ENCODE results near the gene LRMDA.

The LRMDA gene

GRCh38 chr10:76155961-76156360 lies 724.5 kb downstream of the LRMDA start:
- no peak for DNase-seq

DNA sequence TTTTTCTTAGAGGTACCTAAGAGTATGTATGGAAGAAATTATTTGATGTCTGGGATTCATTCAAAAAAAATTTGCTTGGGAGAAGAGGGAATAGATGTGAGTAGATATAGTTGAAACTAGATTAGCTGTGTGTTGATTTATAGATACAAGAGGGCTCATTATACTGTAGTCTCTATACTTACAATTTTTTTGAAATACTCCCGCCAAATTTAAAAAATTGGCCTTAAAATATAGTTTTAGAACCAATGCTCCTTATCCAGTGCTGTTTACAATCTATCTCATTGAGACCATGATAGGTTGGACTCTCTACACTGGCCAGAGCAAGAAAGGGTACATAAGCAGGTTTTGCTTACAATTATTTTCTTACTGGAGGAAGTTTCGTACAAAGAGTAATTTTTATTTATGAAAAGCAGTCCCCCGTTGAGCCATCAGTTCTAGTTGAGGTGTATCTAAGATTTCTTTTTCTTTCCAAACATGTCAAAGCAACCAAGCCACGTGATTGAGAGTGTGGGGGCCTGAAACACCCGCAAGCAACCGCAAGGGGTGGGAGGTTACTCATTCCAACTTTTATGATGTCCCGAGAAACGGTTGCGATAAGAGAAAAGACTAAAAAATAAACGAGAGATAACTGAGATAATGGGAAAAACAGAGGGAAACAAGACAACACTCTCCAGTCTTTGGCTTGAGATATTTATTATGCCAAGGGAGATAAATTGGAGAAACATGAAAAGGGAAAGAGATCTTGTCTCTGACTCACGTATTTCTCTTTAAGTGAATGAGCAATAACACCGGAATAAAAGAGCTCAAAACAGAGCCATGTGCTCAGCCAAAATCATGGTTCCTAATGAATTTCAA lies 729.2 kb downstream of the LRMDA start:
- DNase-seq, result no peak

GRCh38 chr10:76161301-76161582 lies 729.8 kb downstream of the LRMDA start:
- no peak for DNase-seq

GRCh38 chr10:76168437-76168836 lies 737.0 kb downstream of the LRMDA start:
- no peak for DNase-seq

DNA sequence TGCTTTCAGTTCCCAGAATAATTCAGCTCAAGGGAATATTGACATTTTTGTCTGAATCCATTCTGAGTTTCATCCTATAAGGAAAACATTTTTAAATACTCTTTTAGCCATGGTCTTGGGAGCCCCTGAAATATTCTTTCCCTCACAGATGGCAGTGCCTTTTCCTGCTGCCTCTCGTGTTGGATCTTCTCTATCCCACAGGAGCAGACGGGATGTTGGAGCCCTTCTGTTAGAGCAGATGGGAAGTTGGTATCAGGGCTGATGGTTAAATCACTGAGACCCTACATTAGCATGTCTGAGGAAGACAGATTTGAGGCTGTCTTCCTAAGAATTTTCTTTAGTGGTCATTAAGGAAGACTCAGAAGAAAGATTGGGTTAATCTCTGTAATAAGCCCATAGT lies 737.8 kb downstream of the LRMDA start:
- DNase-seq, result no peak

GRCh38 chr10:76172020-76172419 lies 740.6 kb downstream of the LRMDA start:
- DNase-seq, result no peak

DNA sequence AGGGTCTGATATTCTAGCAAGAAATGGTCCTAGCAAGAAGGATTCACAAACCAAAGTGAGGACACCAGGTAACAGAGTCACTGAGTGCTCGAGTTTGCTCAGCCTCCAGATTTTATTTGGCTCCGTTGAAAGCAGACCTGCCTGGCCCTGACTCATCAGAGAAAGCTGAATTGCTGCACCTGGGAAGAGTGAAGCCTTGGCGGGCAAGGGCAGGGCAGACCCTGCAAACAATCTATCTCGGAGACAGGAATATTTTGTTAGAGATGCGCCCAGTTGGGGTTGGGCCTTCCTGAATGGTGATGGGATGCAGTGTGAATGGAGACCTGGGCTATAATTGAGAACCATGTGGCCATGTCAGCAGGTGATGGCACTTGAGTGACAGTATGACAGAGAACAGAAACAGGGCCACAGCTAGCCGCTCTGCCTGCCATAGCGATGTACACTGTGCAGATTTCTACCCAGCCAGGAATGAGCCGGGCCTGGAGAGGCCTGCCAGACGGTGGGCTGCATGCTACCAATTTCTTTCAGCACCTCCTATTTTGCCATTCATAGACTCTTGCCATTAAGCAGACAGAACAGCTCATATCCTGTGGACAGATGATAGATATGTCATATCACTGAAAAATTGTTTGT lies 744.2 kb downstream of the LRMDA start:
- no peak for DNase-seq

GRCh38 chr10:76176166-76176550 lies 744.7 kb downstream of the LRMDA start:
- no peak for DNase-seq

GRCh38 chr10:76177936-76178335 lies 746.5 kb downstream of the LRMDA start:
- no peak for DNase-seq

GRCh38 chr10:76178532-76179292 lies 747.3 kb downstream of the LRMDA start:
- DNase-seq, result no peak

DNA sequence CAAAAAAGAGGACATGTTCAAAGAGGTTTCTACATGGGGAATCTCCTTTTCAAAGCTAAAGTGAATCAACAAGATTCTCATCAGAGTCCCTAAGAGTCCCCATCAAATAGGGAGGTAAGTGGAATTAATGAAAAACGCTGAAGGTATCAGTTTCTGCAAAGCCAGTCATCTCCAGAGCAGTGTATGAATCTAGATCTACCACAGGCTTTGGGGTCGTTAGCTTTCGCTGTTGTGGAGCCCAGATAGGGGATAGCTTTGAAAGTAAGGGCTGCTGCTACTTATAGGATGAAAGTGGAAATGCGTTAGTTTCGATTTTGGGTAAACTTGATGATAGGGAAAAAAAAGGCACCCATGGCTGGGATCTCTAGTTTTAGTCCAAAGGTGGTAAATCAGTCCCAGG lies 748.4 kb downstream of the LRMDA start:
- DNase-seq, result no peak

DNA sequence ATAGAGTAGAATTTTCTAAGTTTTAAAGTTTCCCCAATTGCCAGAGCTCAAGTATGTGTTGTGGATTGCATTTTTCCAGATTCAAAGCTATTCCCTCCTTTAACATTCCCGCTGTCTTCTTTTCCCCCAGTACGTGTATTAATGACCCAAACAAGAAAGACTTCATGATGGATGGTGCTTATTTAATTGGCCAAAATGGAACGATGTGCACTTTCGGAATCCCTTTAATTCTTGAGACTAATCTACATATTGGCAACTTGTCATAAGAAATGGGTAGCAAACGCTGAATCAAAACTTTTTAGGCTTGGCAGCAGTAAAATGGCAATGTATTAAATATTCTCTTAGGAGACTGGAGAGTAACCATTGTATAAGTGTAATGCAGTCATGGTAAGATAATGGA lies 753.2 kb downstream of the LRMDA start:
- no peak for DNase-seq

GRCh38 chr10:76185471-76186301 lies 754.3 kb downstream of the LRMDA start:
- DNase-seq, result no peak

DNA sequence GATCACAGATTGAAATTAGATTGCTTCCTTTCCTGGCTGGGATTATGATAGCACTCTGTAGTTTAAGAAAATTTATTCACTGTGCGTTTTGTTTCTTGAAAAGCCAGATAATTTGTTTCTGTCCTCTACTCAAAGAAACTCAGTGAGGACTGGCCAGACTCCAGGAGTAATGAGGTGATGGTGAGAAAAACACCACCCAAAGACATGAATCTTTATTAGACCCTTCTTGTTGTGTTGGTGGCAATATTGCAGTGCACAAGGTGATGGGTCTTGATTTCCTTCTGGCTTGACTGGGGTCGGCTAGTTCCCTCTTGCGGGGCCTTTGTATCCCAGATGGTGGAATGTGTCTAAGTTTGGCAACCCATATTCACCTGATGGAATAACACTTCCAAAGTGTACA lies 756.8 kb downstream of the LRMDA start:
- DNase-seq, result no peak

GRCh38 chr10:76190634-76191270 lies 759.3 kb downstream of the LRMDA start:
- no peak for DNase-seq

GRCh38 chr10:76191336-76191735 lies 759.9 kb downstream of the LRMDA start:
- no peak for DNase-seq

- DNase-seq, result no peak
Measured at GRCh38 chr10:76192151-76192550, 760.7 kb downstream of the LRMDA start.

- no peak for DNase-seq
Measured at GRCh38 chr10:76192694-76193320, 761.4 kb downstream of the LRMDA start.

DNA sequence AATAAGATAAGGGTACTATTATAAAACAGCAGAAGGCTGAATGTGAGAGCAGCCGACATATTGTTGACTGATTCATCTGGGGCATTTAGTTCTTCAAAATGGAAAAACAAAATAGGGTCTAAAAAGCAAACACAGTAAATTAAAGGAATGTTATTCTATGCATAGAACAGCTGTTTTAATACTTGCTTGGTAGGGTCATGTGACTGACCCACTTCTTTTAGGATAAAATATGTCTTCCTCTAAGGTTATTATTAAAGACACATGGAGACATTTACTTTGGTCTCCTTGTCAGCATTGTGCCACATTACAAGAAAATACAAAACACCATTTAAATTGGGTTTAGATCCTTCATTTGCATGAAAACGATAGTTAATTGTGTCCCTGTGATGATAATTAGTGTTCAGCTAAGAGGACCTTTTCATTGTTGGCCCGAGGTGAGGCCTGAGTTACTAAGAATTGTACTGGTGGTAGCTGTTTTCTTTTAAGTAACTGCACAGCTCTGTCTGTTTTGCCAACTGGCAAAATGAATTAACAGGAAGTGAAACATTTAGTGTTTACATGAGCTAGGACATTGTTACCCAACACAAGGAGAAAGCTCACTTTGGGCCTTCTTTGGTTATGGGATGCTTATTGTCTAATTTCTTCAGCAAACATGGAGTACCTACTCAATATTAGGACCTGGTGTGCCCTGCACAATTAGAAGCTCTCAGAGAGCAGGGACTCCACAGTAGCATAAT lies 764.4 kb downstream of the LRMDA start:
- DNase-seq, result no peak

GRCh38 chr10:76197293-76197692 lies 765.9 kb downstream of the LRMDA start:
- DNase-seq, result no peak

- DNase-seq, result no peak
Measured at GRCh38 chr10:76198287-76199035, 767.0 kb downstream of the LRMDA start.

All from NCI-H2029 treated with DMSO at 0.1 percent for 48 hours (cell line).